Activated naive CD8-positive, alpha-beta T cell treated with anti-CD3 and anti-CD28 coated beads, Interleukin-2, amount 50 U/mL, for 16 hours (primary cell): ENCODE data around the gene ACP4.

ENCODE experiments used
- DNase-seq: peaks from one replicate; pipeline ENCODE4 v3.0.0-alpha.2; 2020; ENCODE audit warnings: low read depth, low spot score

The ACP4 gene

DNA sequence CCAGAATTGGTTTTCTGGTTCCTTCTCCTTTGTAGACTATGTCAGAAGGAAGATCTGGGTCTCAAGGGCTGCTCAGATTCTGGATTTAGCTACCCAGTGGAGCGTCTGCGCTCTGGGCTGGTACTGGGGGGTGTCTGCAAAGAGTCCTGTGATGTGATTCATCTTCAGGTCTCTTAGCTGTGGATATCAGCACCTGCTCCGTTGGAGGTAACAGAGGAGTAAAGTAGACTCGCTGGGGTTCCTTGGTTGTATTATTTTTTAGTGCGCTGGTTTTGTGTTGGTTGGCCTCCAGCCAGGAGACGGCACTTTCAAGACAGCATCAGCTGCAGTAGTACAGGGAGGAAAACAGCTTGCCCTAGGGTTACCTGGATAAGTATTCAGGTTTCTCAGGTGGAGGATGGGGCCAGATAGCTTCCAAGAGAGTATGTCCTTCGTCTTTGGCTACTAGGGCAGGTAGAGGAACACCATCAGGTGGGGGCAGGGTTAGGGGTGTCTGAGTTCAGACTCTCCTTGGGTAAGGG lies 53.5 kb downstream of the ACP4 start:
- no peak for DNase-seq

DNA sequence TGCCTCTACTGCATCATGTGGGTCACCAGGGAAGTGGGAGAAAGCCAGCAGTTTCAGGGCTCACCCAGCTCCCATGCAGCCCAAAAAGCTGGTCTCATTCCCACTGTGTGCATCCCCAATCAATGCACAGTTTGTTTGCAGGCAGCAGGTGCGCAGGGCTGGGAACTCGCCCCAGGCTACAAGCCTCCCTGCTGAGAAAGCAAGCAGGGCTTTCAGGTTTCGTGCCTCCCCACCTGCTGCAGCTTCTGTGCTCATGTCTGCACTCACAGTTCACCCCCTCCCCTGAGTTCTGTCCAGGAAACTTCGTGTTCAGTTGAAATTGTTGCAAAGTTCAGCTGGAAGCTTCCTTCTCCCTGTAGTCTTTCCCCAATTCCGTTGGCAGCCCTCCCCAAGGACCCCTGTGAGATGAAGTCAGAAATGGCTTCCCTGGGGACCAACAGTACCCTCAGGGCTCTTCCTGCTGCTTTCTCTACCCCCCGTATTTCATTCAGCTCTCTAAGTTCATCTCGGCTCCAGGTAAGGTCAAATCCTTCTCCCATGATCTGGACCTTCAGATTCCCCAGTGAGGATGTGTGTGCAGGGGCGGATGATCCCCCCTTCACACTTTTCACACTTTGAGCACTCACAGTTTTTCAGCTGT lies 54.2 kb downstream of the ACP4 start:
- no peak for DNase-seq
